Kidney epithelial cell (primary cell): ENCODE results near the gene ATF7IP2. TPM values are rescaled to one million over a fixed set of nuclear protein-coding genes. Genes with fewer than 3 reads are reported as not detected.

Source experiments
- DNase-seq: peaks from one replicate; pipeline ENCODE4 v3.0.0-alpha.2; 2010; ENCODE audit warnings: low read depth
- H3K27me3 ChIP-seq: 2 replicates; pipeline ENCODE4 v1.6.0; 2011; ENCODE audit warnings: low read length; ENCODE audit not compliant: control insufficient read depth, insufficient read depth
- H3K36me3 ChIP-seq: 2 replicates; pipeline ENCODE4 v1.5.1; 2011; ENCODE audit warnings: low read length; ENCODE audit not compliant: control insufficient read depth, insufficient read depth
- H3K4me3 ChIP-seq: 2 replicates; pipeline ENCODE4 v1.5.1; 2011; ENCODE audit warnings: low read depth, mild to moderate bottlenecking, control low read depth, low read length
- CTCF ChIP-seq: IDR thresholded peaks from 2 replicates; pipeline ENCODE4 v1.5.1; 2011; ENCODE audit warnings: mild to moderate bottlenecking, moderate library complexity, low read length, control low read depth, inconsistent platforms; ENCODE audit not compliant: insufficient read depth, poor library complexity, severe bottlenecking
- total RNA-seq: library from RNA; depleted of rRNA; stranded (reverse); fragments of >200 nt; gene quantifications from 2 replicates; pipeline ENCODE4 v1.2.3, GENCODE V29; 2015

The ATF7IP2 gene
- total RNA-seq, 1 donor from 2014 or later = 4.6 TPM

GRCh38 chr16:10509534-10510025, 123.7 kb downstream of the ATF7IP2 start:
- Histone ChIP-seq H3K27me3 (no peaks in the 10 kb centered on the region), H3K36me3 (no peaks in the 10 kb centered on the region), H3K4me3 (no peak overlapping the region)
- peak; percentile 73 for TF ChIP-seq CTCF
- DNase-seq = peak; percentile 44

GRCh38 chr16:10510279-10510678, 124.4 kb downstream of the ATF7IP2 start:
- Histone ChIP-seq H3K27me3 (no peaks in the 10 kb centered on the region), H3K4me3 (no peak overlapping the region), H3K36me3 (no peaks in the 10 kb centered on the region)
- TF ChIP-seq CTCF = no peak
- no peak for DNase-seq

GRCh38 chr16:10511829-10512228, 126.0 kb downstream of the ATF7IP2 start:
- no peak for DNase-seq
- no peaks in the 10 kb centered on the region for H3K27me3 ChIP-seq
- no peak for TF ChIP-seq CTCF
- H3K36me3 ChIP-seq = no peaks in the 10 kb centered on the region
- no peak overlapping the region for H3K4me3 ChIP-seq

- no peak for DNase-seq
- Histone ChIP-seq H3K27me3 (no peaks in the 10 kb centered on the region), H3K4me3 (no peak overlapping the region), H3K36me3 (no peaks in the 10 kb centered on the region)
- TF ChIP-seq CTCF = peak; percentile 51
Observed at GRCh38 chr16:10514369-10515055, 128.7 kb downstream of the ATF7IP2 start.

GRCh38 chr16:10517868-10518267, 132.0 kb downstream of the ATF7IP2 start:
- no peak for TF ChIP-seq CTCF
- no peak for DNase-seq
- no peaks in the 10 kb centered on the region for H3K36me3 ChIP-seq

GRCh38 chr16:10518479-10519041, 132.7 kb downstream of the ATF7IP2 start:
- no peak for DNase-seq
- Histone ChIP-seq H3K36me3 (no peaks in the 10 kb centered on the region), H3K4me3 (no peak overlapping the region), H3K27me3 (no peaks in the 10 kb centered on the region)
- no peak for TF ChIP-seq CTCF

More at GRCh38 chr16:10517868-10518267, 132.0 kb downstream of the ATF7IP2 start:
- Histone ChIP-seq H3K4me3 (no peak overlapping the region), H3K27me3 (no peaks in the 10 kb centered on the region)
